NCI-H2029 treated with DMSO at 0.1 percent for 48 hours (cell line): Measurements from ENCODE around the gene EIF3A.

ENCODE experiments used
- DNase-seq: peaks from one replicate; lab custom pipeline; 2025; lab: John Stamatoyannopoulos, UW

EIF3A gene

GRCh38 chr10:119006451-119007210, 74.0 kb downstream of the EIF3A start:
- no peak for DNase-seq

GRCh38 chr10:119005362-119006043, 75.1 kb downstream of the EIF3A start:
- no peak for DNase-seq

GRCh38 chr10:119003572-119004289, 76.9 kb downstream of the EIF3A start:
- no peak for DNase-seq

GRCh38 chr10:119001717-119002500, 78.7 kb downstream of the EIF3A start:
- no peak for DNase-seq

GRCh38 chr10:118998183-118998582, 82.4 kb downstream of the EIF3A start:
- DNase-seq: no peak

GRCh38 chr10:118997379-118997778, 83.2 kb downstream of the EIF3A start:
- no peak for DNase-seq

GRCh38 chr10:118995739-118996138, 84.9 kb downstream of the EIF3A start:
- DNase-seq: no peak

GRCh38 chr10:118994321-118994720, 86.3 kb downstream of the EIF3A start:
- no peak for DNase-seq

GRCh38 chr10:118993214-118993613, 87.4 kb downstream of the EIF3A start:
- DNase-seq: no peak

GRCh38 chr10:118992496-118992895, 88.1 kb downstream of the EIF3A start:
- DNase-seq: no peak

- no peak for DNase-seq
These were observed 90.3 kb downstream of the EIF3A start for GRCh38 chr10:118990326-118990725.

GRCh38 chr10:118986815-118987790, 93.5 kb downstream of the EIF3A start:
- no peak for DNase-seq

GRCh38 chr10:118985576-118985975, 95.0 kb downstream of the EIF3A start:
- DNase-seq: no peak
